Activated naive CD8-positive, alpha-beta T cell treated with anti-CD3 and anti-CD28 coated beads for 36 hours (primary cell): Measurements from ENCODE around the gene PRR5L. TPM values are rescaled to one million over a fixed set of nuclear protein-coding genes. Genes with fewer than 3 reads are reported as not detected.

Experiments
- DNase-seq: peaks from one replicate; pipeline ENCODE4 v3.0.0; 2021
- H3K27ac Mint-ChIP-seq: one replicate; pipeline ENCODE4 v1.8.0; 2022; ENCODE audit warnings: mild to moderate bottlenecking, moderate library complexity, mixed read lengths
- H3K27me3 Mint-ChIP-seq: one replicate; pipeline ENCODE4 v1.8.0; 2022; ENCODE audit warnings: mild to moderate bottlenecking, mixed read lengths
- H3K36me3 Mint-ChIP-seq: one replicate; pipeline ENCODE4 v1.8.0; 2021; ENCODE audit warnings: mild to moderate bottlenecking, mixed read lengths
- H3K4me1 Mint-ChIP-seq: one replicate; pipeline ENCODE4 v1.8.0; 2021; ENCODE audit warnings: mixed read lengths
- H3K4me3 Mint-ChIP-seq: one replicate; pipeline ENCODE4 v1.8.0; 2022; ENCODE audit warnings: mild to moderate bottlenecking, moderate library complexity, mixed read lengths
- H3K9me3 Mint-ChIP-seq: one replicate; pipeline ENCODE4 v1.8.0; 2022; ENCODE audit warnings: mixed read lengths
- total RNA-seq, 2 experiments: library from RNA; stranded (reverse); gene quantifications; one replicate each; pipeline ENCODE4 v1.2.3, GENCODE V29; 2021

Gene PRR5L
- total RNA-seq, 2 experiments from 2014 or later = 6.0 to 6.9 TPM

DNA sequence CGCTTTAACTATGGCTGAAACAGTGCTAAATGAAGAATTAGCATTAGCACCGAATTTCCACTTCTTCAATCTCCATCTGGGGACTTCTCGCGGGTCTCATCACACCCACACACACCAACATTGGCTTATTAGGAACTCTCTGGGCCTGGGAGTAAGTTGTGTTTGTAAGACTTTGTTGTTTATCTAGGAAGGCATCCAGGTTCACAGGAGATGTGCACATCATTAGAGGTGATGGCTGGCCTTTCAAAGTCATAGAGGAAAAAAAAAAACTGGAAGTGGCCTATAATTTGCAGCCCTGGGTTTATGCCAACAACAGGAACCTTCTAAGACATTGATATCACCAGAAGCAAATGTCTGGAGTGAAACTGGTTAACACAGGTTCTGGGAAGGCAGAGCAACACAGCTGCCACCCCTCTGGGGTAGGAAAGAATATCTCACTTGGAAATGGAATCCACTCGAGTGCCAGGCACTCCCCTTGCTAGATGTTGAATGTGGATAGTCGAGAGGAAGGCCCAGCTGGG lies 129.5 kb downstream of the PRR5L start:
- Mint-ChIP-seq H3K9me3 (no peaks in the 10 kb centered on the region), H3K4me3 (no peak overlapping the region), H3K4me1 (peaks cover 19% of the 10 kb centered on the region), H3K27ac (no peak overlapping the region), H3K36me3 (peaks cover 7% of the 10 kb centered on the region), H3K27me3 (peaks cover 26% of the 10 kb centered on the region)
- no peak for DNase-seq

DNA sequence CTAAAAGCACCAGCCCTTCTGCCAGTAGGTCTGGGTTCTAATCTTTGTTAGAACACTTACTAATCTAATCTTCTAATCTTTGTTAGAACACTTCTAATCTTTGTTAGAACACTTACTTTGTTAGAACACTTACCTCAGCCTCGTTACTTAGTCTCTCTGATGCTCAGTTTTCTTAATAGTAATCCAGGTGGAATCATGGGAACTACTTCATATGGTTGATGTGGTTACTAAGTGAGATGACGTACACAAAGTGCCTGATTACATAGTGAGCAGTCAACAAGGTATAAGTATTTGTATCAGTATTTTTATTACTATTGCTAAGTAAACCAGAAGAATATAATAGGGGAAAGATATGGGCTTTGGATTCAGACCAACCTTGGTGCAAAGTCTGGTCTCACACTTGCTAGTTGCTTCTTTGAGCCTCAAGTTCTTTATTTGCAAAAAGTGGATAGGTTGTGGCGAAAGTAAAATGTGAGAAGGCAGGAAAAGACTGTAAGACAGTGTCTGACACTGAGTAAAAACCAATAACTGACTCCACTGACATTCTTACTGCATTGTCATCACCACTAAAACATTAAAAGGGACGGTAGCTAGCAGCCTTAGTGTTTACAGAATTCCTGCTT lies 130.2 kb downstream of the PRR5L start:
- Mint-ChIP-seq H3K36me3 (peaks cover 7% of the 10 kb centered on the region), H3K27me3 (peaks cover 27% of the 10 kb centered on the region), H3K9me3 (no peaks in the 10 kb centered on the region), H3K27ac (no peak overlapping the region), H3K4me3 (no peak overlapping the region), H3K4me1 (peaks cover 14% of the 10 kb centered on the region)
- DNase-seq = no peak

GRCh38 chr11:36427079-36427478 lies 131.0 kb downstream of the PRR5L start:
- H3K4me3 Mint-ChIP-seq = no peak overlapping the region
- H3K36me3 Mint-ChIP-seq = peaks cover 7% of the 10 kb centered on the region
- H3K9me3 Mint-ChIP-seq = no peaks in the 10 kb centered on the region
- peaks cover 21% of the 10 kb centered on the region for H3K27me3 Mint-ChIP-seq
- DNase-seq = no peak
- no peak overlapping the region for H3K27ac Mint-ChIP-seq
- peaks cover 9% of the 10 kb centered on the region for H3K4me1 Mint-ChIP-seq

GRCh38 chr11:36427876-36428275 lies 131.8 kb downstream of the PRR5L start:
- no peaks in the 10 kb centered on the region for H3K9me3 Mint-ChIP-seq
- H3K27ac Mint-ChIP-seq = no peak overlapping the region
- H3K36me3 Mint-ChIP-seq = peaks cover 6% of the 10 kb centered on the region
- H3K4me3 Mint-ChIP-seq = no peak overlapping the region
- H3K4me1 Mint-ChIP-seq = peaks cover 8% of the 10 kb centered on the region
- no peak for DNase-seq
- H3K27me3 Mint-ChIP-seq = peaks cover 17% of the 10 kb centered on the region

DNA sequence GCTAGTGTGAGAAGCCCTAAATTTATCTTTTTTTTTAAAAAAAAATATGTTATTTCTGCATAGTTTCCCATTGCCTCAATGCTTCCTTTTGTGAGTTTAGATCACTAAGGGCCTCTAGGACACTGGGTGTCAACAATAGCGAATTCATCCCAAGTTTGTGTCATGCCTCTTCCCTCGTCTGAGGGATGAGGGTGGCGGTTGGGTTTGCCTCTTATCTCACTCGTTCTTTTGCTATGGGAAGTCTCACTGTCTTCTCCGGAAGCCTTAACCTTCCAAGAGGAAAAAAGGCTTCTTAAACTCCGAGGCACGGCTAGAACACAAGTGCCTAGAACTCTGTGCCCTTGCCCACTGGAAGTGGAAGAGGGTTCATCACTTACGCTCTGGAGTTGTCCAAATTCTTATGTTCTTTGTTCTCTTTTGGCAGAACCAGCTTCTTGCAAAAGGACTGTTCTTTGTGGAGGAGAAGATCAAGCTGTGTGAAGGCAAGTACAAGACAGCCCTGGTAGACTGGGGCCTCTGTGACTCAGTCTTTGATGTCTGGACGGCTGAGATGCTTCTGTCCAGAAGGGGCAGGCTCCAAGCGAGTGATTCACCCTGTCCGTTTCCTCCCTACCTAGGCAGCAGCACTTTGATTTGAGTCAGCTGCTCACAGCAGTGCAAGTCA lies 135.5 kb downstream of the PRR5L start:
- Mint-ChIP-seq H3K36me3 (no peaks in the 10 kb centered on the region), H3K4me1 (peaks cover 6% of the 10 kb centered on the region), H3K27me3 (peaks cover 20% of the 10 kb centered on the region), H3K9me3 (no peaks in the 10 kb centered on the region), H3K4me3 (no peak overlapping the region), H3K27ac (no peak overlapping the region)
- DNase-seq = peak; percentile 40

GRCh38 chr11:36432093-36432469 lies 136.0 kb downstream of the PRR5L start:
- H3K27ac Mint-ChIP-seq = no peak overlapping the region
- H3K36me3 Mint-ChIP-seq = no peaks in the 10 kb centered on the region
- H3K27me3 Mint-ChIP-seq = peaks cover 20% of the 10 kb centered on the region
- H3K9me3 Mint-ChIP-seq = no peaks in the 10 kb centered on the region
- DNase-seq = no peak
- no peak overlapping the region for H3K4me3 Mint-ChIP-seq
- H3K4me1 Mint-ChIP-seq = peaks cover 8% of the 10 kb centered on the region

DNA sequence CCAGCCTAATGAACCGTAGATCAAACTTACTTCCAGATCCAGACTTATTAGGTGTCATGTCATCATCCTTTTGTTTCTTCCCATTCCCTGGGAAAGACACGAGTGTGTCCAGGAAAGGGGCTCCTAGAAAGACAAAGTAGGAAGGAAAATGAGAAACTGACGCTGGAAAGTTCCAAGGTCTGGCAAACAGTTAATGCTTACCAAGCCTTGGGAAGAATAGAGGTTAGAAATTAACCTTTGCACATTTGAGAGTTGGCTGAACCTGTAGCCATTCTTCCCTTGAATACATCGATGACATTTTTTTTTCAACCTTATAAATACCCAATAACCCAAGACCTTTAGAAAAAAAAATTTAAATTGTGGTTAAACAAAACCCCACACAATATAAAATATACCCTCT lies 136.7 kb downstream of the PRR5L start:
- Mint-ChIP-seq H3K36me3 (no peaks in the 10 kb centered on the region), H3K27me3 (peaks cover 25% of the 10 kb centered on the region), H3K9me3 (no peaks in the 10 kb centered on the region), H3K4me1 (peaks cover 8% of the 10 kb centered on the region), H3K4me3 (no peak overlapping the region), H3K27ac (no peak overlapping the region)
- DNase-seq = no peak

DNA sequence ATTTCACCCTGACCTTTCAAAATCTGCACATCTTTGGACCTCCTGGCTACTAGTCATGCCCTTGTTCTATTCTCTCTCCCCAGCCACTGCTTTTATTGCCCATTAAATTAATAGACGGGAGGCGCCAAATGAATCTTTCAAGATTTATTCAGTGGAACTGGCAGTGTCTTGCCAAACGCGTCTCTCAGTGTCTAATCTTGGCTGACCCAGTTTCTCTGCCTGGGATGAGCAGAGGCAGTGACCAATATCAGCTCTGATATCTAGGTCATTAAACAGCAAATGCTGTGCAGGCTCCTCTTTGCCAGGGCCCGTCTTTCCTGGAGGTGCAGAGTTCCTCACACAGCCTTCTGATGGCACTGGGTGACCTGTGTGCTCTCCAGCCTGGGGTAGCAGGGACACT lies 140.0 kb downstream of the PRR5L start:
- H3K27me3 Mint-ChIP-seq = peaks cover 26% of the 10 kb centered on the region
- H3K4me1 Mint-ChIP-seq = peaks cover 6% of the 10 kb centered on the region
- no peaks in the 10 kb centered on the region for H3K9me3 Mint-ChIP-seq
- H3K36me3 Mint-ChIP-seq = no peaks in the 10 kb centered on the region
- no peak overlapping the region for H3K4me3 Mint-ChIP-seq
- no peak overlapping the region for H3K27ac Mint-ChIP-seq
- no peak for DNase-seq

DNA sequence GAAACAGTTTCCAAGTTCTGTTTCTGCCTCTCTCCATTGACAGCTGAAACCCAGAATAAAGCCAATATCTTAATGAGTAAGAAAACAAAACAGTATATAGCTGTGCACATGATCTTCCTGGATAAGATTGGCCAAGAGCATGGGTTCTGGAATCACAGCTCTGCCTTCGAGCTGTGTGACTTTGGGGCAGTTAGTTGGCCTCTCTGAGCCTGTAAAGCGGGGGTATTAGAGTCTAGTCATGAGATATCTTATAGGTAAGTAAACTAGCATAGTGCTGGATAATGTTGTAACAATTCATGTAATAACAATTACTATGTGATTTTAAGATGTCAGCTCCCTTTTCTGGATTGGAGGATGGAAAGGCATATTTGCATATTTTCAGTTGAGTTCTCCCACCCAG lies 140.5 kb downstream of the PRR5L start:
- Mint-ChIP-seq H3K9me3 (no peaks in the 10 kb centered on the region), H3K4me3 (no peak overlapping the region), H3K27me3 (peaks cover 25% of the 10 kb centered on the region), H3K27ac (no peak overlapping the region), H3K4me1 (peaks cover 4% of the 10 kb centered on the region), H3K36me3 (no peaks in the 10 kb centered on the region)
- no peak for DNase-seq

- Mint-ChIP-seq H3K4me3 (no peak overlapping the region), H3K4me1 (peaks cover 5% of the 10 kb centered on the region), H3K27ac (no peak overlapping the region), H3K9me3 (no peaks in the 10 kb centered on the region), H3K27me3 (peaks cover 25% of the 10 kb centered on the region), H3K36me3 (no peaks in the 10 kb centered on the region)
- no peak for DNase-seq
Measured at GRCh38 chr11:36437413-36437812, 141.3 kb downstream of the PRR5L start.

GRCh38 chr11:36438126-36438525 lies 142.0 kb downstream of the PRR5L start:
- no peak for DNase-seq
- Mint-ChIP-seq H3K9me3 (no peaks in the 10 kb centered on the region), H3K4me3 (no peak overlapping the region), H3K27ac (no peak overlapping the region), H3K4me1 (peaks cover 5% of the 10 kb centered on the region), H3K36me3 (no peaks in the 10 kb centered on the region), H3K27me3 (peaks cover 25% of the 10 kb centered on the region)

DNA sequence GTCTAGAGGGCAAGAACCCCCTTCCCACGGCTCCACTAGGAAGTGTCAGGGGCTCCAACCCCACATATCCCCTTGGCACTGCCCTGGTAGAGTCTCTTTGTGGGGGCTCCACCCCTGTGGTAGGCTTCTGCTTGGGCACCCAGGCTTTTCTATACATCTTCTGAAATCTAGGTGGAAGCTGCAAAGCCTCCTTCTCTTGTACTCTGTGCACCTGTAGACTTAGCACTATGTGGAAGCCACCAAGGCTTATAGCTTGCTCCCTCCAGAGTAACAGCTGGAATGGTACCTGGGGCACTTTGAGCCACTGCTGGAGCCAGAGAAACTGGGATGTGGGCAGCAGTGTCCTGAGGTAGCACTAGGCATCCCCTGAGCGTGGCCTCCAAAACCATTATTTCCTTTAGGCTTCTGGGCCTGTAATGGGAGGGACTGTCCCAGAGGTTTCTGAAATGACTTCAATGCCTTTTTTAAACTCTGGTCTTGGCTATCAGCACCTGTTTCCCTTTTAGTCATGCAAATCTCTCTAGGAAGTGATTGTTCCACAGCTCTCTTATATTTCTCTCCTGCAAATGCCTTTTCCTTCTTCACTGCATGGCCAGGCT lies 145.6 kb downstream of the PRR5L start:
- no peaks in the 10 kb centered on the region for H3K36me3 Mint-ChIP-seq

GRCh38 chr11:36443661-36444060 lies 147.6 kb downstream of the PRR5L start:
- Mint-ChIP-seq H3K27me3 (peaks cover 5% of the 10 kb centered on the region), H3K36me3 (no peaks in the 10 kb centered on the region), H3K4me1 (peaks cover 2% of the 10 kb centered on the region), H3K9me3 (no peaks in the 10 kb centered on the region), H3K27ac (no peak overlapping the region), H3K4me3 (no peak overlapping the region)
- no peak for DNase-seq

More for the DNA sequence above, 145.6 kb downstream of the PRR5L start:
- peak; percentile 14 for DNase-seq
- peaks cover 2% of the 10 kb centered on the region for H3K4me1 Mint-ChIP-seq
- no peak overlapping the region for H3K27ac Mint-ChIP-seq
- H3K27me3 Mint-ChIP-seq = peaks cover 13% of the 10 kb centered on the region
- H3K9me3 Mint-ChIP-seq = no peaks in the 10 kb centered on the region
- no peak overlapping the region for H3K4me3 Mint-ChIP-seq

DNA sequence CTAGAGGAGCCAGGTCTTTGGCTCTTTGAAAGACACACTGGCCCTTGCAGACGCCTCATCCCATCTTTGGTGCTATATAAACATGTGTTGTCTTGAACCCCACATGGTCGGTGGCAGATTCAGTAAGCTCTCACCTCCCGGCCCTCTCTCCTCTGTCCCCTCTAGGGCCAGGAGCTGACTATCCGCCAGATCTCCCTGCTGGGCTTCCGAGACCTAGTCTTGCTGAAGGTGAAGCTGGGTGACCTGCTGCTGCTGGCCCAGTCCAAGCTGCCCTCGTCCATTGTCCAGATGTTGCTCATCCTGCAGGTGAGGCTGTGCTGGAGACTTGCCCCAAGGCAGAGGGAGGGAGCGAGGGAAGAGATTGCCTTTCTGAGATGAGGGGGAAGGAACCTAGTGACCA lies 150.0 kb downstream of the PRR5L start:
- Mint-ChIP-seq H3K9me3 (no peaks in the 10 kb centered on the region), H3K27me3 (no peaks in the 10 kb centered on the region), H3K4me1 (peaks cover 8% of the 10 kb centered on the region), H3K4me3 (no peak overlapping the region), H3K36me3 (no peaks in the 10 kb centered on the region), H3K27ac (no peak overlapping the region)
- no peak for DNase-seq

- H3K36me3 Mint-ChIP-seq = no peaks in the 10 kb centered on the region
- H3K4me1 Mint-ChIP-seq = peaks cover 16% of the 10 kb centered on the region
- no peak overlapping the region for H3K4me3 Mint-ChIP-seq
- no peak for DNase-seq
- no peak overlapping the region for H3K27ac Mint-ChIP-seq
- H3K9me3 Mint-ChIP-seq = no peaks in the 10 kb centered on the region
- H3K27me3 Mint-ChIP-seq = no peaks in the 10 kb centered on the region
Measured at GRCh38 chr11:36447514-36447913, 151.4 kb downstream of the PRR5L start.

DNA sequence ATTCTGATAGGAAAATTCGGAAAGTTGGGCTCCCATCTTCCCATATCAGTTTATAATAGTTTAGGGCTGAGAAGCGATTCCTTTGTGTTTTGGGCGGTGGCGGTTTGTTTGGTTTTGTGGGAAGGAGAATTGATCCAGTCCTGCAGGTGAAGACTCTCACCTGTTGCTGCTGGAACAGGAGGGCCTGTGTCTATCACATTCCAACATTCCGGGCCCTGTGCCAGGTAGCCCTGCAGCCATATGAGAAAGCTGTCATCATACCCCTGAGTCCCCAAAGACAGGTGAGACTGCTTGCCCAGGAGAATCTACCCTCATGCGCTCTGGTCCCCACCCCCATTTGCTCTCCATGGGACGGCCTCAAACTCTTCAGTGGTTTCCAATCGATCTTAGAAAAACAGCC lies 151.9 kb downstream of the PRR5L start:
- H3K36me3 Mint-ChIP-seq = no peaks in the 10 kb centered on the region
- peaks cover 19% of the 10 kb centered on the region for H3K4me1 Mint-ChIP-seq
- no peak overlapping the region for H3K4me3 Mint-ChIP-seq
- H3K27me3 Mint-ChIP-seq = no peaks in the 10 kb centered on the region
- H3K27ac Mint-ChIP-seq = no peak overlapping the region
- no peak for DNase-seq
- H3K9me3 Mint-ChIP-seq = no peaks in the 10 kb centered on the region
